GM10266 (cell line): ENCODE data around the gene SEC62.

Experiments
- DNase-seq: peaks from one replicate; pipeline ENCODE4 v3.0.0; 2012; ENCODE audit errors: extremely low spot score
- TF ChIP-seq, protein P1 (sequence below): IDR thresholded peaks from 2 replicates; pipeline ENCODE4 v1.5.1; 2012; ENCODE audit warnings: mild to moderate bottlenecking, low read depth; ENCODE audit not compliant: control insufficient read depth, insufficient read depth; ENCODE audit errors: missing control alignments

Gene SEC62

GRCh38 chr3:170046269-170047132, 79.9 kb downstream of the SEC62 start:
- TF ChIP-seq, protein P1, sequence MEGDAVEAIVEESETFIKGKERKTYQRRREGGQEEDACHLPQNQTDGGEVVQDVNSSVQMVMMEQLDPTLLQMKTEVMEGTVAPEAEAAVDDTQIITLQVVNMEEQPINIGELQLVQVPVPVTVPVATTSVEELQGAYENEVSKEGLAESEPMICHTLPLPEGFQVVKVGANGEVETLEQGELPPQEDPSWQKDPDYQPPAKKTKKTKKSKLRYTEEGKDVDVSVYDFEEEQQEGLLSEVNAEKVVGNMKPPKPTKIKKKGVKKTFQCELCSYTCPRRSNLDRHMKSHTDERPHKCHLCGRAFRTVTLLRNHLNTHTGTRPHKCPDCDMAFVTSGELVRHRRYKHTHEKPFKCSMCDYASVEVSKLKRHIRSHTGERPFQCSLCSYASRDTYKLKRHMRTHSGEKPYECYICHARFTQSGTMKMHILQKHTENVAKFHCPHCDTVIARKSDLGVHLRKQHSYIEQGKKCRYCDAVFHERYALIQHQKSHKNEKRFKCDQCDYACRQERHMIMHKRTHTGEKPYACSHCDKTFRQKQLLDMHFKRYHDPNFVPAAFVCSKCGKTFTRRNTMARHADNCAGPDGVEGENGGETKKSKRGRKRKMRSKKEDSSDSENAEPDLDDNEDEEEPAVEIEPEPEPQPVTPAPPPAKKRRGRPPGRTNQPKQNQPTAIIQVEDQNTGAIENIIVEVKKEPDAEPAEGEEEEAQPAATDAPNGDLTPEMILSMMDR: no peak

DNA sequence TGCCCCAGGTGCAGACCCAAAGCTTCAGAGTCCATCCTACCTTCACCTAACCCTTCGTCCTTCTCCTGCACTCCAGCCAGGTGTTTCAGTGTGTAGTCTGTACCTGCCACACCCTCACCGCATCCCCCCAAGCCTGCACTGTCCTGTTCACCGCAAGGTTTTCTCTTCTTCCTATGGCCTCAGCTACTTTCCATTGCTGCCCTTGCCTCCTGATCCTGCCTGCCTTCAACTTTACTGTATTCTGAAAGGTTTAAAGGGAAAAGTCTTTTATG, 80.5 kb downstream of the SEC62 start:
- TF ChIP-seq, protein P1: no peak
- no peak for DNase-seq

More at GRCh38 chr3:170046269-170047132, 79.9 kb downstream of the SEC62 start:
- DNase-seq: no peak
